ENCODE data around the gene SLC6A9. TPM values are rescaled to one million over a fixed set of nuclear protein-coding genes. Genes with fewer than 3 reads are reported as not detected.

SLC6A9 gene
- total and polyA plus RNA-seq, 2 experiments from 2014 or later: 14.4 to 20.0 TPM

DNA sequence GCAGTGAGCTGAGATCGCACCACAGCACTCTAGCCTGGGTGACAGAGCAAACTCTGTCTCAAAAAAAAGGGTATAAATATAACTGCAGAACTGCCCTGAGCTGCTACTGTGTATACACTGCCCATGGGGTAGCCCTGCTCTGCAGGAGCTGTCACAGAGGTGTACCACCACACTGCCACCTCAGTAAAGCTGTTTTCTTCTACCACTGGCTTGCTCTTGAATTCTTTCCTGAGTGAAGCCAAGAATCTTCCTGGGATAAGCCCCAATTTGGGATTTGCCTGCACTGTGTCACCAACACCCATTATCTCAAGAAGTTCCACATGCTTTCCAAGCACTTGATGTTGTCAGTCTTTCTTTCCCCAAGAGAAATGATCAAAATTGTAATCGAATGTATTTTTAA lies 30.6 kb upstream of the SLC6A9 start:
- Histone ChIP-seq H3K4me2 (no peak overlapping the region), H3K4me1 (ENCODE audit: insufficient read depth) (no peaks in the 10 kb centered on the region), H3K9me2 (ENCODE audit: insufficient read depth) (no peaks in the 10 kb centered on the region), H3K4me3 (no peak overlapping the region), H3K36me3 (ENCODE audit: insufficient read depth) (no peaks in the 10 kb centered on the region), H3K79me2 (replicated peaks; ENCODE audit: insufficient read depth) (no peaks in the 10 kb centered on the region), H2AFZ (no peak overlapping the region), H3F3A (replicated peaks; ENCODE audit: low read depth) (no peaks in the 10 kb centered on the region), H3K27ac (ENCODE audit: low read depth) (no peak overlapping the region), H4K20me1 (replicated peaks; ENCODE audit: insufficient read depth) (no peaks in the 10 kb centered on the region), H3K27me3 (ENCODE audit: insufficient read depth) (peaks cover 2% of the 10 kb centered on the region; the same call in 1 of the 2 replicates)
- H3K27me3 Mint-ChIP-seq (ENCODE audit: insufficient read depth, low read depth, poor library complexity): peaks cover 1% of the 10 kb centered on the region
- no peak overlapping the region for H3K27ac Mint-ChIP-seq
- ATAC-seq (no peak), DNase-seq (ENCODE audit: low spot score) (no peak)
- TF ChIP-seq, protein P1, sequence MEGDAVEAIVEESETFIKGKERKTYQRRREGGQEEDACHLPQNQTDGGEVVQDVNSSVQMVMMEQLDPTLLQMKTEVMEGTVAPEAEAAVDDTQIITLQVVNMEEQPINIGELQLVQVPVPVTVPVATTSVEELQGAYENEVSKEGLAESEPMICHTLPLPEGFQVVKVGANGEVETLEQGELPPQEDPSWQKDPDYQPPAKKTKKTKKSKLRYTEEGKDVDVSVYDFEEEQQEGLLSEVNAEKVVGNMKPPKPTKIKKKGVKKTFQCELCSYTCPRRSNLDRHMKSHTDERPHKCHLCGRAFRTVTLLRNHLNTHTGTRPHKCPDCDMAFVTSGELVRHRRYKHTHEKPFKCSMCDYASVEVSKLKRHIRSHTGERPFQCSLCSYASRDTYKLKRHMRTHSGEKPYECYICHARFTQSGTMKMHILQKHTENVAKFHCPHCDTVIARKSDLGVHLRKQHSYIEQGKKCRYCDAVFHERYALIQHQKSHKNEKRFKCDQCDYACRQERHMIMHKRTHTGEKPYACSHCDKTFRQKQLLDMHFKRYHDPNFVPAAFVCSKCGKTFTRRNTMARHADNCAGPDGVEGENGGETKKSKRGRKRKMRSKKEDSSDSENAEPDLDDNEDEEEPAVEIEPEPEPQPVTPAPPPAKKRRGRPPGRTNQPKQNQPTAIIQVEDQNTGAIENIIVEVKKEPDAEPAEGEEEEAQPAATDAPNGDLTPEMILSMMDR (conservative IDR thresholded peaks at IDR 0.05; ENCODE audit: low read depth in 2 of 2): no peak
- no peak for TF ChIP-seq NANOG (IDR thresholded peaks at IDR 0.05; ENCODE audit: borderline replicate concordance)
- TF ChIP-seq EZH2 (IDR thresholded peaks at IDR 0.05; ENCODE audit: low read depth, unreplicated experiment): no peak
- TF ChIP-seq STAT1 (IDR thresholded peaks at IDR 0.05; ENCODE audit: unreplicated experiment): no peak
- TF ChIP-seq, protein P2, sequence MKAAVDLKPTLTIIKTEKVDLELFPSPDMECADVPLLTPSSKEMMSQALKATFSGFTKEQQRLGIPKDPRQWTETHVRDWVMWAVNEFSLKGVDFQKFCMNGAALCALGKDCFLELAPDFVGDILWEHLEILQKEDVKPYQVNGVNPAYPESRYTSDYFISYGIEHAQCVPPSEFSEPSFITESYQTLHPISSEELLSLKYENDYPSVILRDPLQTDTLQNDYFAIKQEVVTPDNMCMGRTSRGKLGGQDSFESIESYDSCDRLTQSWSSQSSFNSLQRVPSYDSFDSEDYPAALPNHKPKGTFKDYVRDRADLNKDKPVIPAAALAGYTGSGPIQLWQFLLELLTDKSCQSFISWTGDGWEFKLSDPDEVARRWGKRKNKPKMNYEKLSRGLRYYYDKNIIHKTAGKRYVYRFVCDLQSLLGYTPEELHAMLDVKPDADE (IDR thresholded peaks at IDR 0.05): no peak
- TF ChIP-seq POLR2AphosphoS5 (IDR thresholded peaks at IDR 0.05; ENCODE audit: low read depth): no peak
- TF ChIP-seq CREB1 (CRISPR knock-in tag; IDR thresholded peaks at IDR 0.05; ENCODE audit: low read depth): no peak
- peaks cover 9% of the 10 kb centered on the region for H3K4me1 Mint-ChIP-seq
- no peaks in the 10 kb centered on the region for H3K9me3 Mint-ChIP-seq
- H3K4me3 Mint-ChIP-seq: no peak overlapping the region
- H3K36me3 Mint-ChIP-seq (ENCODE audit: low read depth): no peaks in the 10 kb centered on the region

DNA sequence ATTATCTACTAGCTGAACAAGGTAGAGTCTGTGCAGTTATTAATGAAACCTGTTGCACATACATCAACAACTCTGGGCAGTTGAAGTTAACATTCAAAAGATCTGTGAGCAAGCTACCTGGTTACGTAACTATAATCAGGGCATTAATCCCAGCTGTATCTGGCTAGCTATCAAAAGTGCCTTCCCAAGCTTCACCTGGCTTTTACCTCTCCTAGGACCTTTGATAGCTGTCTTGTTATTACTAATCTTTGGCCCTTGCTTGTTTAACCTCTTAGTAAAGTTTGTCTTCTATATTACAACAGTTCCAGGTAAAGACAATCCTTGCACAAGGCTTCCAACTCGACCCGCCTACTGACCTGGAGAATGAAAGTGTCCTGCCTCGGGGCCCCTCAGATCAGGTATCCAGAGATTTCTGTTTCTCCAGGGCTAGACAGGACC lies 29.6 kb upstream of the SLC6A9 start:
- H3K9me3 Mint-ChIP-seq: no peaks in the 10 kb centered on the region
- peaks cover 1% of the 10 kb centered on the region for H3K27me3 Mint-ChIP-seq (ENCODE audit: insufficient read depth, low read depth, poor library complexity)
- Histone ChIP-seq H3F3A (replicated peaks; ENCODE audit: low read depth) (no peaks in the 10 kb centered on the region), H3K27me3 (ENCODE audit: insufficient read depth) (peaks cover 2% of the 10 kb centered on the region; the same call in 1 of the 2 replicates), H4K20me1 (replicated peaks; ENCODE audit: insufficient read depth) (no peaks in the 10 kb centered on the region), H3K9me2 (ENCODE audit: insufficient read depth) (no peaks in the 10 kb centered on the region), H3K79me2 (replicated peaks; ENCODE audit: insufficient read depth) (no peaks in the 10 kb centered on the region), H3K27ac (ENCODE audit: low read depth) (no peak overlapping the region), H3K4me3 (no peak overlapping the region), H3K4me2 (no peak overlapping the region), H2AFZ (no peak overlapping the region), H3K36me3 (ENCODE audit: insufficient read depth) (no peaks in the 10 kb centered on the region), H3K4me1 (ENCODE audit: insufficient read depth) (no peaks in the 10 kb centered on the region)
- H3K4me3 Mint-ChIP-seq: no peak overlapping the region
- no peak for ATAC-seq
- H3K4me1 Mint-ChIP-seq: peaks cover 9% of the 10 kb centered on the region
- no peak for DNase-seq (ENCODE audit: low spot score)
- H3K27ac Mint-ChIP-seq: no peak overlapping the region
- no peaks in the 10 kb centered on the region for H3K36me3 Mint-ChIP-seq (ENCODE audit: low read depth)
- TF ChIP-seq, protein P3, sequence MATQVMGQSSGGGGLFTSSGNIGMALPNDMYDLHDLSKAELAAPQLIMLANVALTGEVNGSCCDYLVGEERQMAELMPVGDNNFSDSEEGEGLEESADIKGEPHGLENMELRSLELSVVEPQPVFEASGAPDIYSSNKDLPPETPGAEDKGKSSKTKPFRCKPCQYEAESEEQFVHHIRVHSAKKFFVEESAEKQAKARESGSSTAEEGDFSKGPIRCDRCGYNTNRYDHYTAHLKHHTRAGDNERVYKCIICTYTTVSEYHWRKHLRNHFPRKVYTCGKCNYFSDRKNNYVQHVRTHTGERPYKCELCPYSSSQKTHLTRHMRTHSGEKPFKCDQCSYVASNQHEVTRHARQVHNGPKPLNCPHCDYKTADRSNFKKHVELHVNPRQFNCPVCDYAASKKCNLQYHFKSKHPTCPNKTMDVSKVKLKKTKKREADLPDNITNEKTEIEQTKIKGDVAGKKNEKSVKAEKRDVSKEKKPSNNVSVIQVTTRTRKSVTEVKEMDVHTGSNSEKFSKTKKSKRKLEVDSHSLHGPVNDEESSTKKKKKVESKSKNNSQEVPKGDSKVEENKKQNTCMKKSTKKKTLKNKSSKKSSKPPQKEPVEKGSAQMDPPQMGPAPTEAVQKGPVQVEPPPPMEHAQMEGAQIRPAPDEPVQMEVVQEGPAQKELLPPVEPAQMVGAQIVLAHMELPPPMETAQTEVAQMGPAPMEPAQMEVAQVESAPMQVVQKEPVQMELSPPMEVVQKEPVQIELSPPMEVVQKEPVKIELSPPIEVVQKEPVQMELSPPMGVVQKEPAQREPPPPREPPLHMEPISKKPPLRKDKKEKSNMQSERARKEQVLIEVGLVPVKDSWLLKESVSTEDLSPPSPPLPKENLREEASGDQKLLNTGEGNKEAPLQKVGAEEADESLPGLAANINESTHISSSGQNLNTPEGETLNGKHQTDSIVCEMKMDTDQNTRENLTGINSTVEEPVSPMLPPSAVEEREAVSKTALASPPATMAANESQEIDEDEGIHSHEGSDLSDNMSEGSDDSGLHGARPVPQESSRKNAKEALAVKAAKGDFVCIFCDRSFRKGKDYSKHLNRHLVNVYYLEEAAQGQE (IDR thresholded peaks at IDR 0.05; ENCODE audit: unreplicated experiment): no peak
- TF ChIP-seq POLR2AphosphoS5 (IDR thresholded peaks at IDR 0.05; ENCODE audit: low read depth) (no peak), CREB1 (CRISPR knock-in tag; IDR thresholded peaks at IDR 0.05; ENCODE audit: low read depth) (no peak), ZNF331 (CRISPR knock-in tag; IDR thresholded peaks at IDR 0.05; ENCODE audit: low read depth) (no peak), ZNF114 (CRISPR knock-in tag; IDR thresholded peaks at IDR 0.05) (no peak), JUNB (IDR thresholded peaks at IDR 0.05; ENCODE audit: unreplicated experiment) (no peak)
- TF ChIP-seq, protein P1 (conservative IDR thresholded peaks at IDR 0.05; ENCODE audit: low read depth in 2 of 2): no peak

Data from GM23338 (cell line).